ENCODE data around the gene PCDHGA4.
"Not testable (repeated sequence)": the region's sequence is repeated elsewhere in the genome, so short reads cannot be mapped to it uniquely, and the experiment has no call there.

The PCDHGA4 gene

DNA sequence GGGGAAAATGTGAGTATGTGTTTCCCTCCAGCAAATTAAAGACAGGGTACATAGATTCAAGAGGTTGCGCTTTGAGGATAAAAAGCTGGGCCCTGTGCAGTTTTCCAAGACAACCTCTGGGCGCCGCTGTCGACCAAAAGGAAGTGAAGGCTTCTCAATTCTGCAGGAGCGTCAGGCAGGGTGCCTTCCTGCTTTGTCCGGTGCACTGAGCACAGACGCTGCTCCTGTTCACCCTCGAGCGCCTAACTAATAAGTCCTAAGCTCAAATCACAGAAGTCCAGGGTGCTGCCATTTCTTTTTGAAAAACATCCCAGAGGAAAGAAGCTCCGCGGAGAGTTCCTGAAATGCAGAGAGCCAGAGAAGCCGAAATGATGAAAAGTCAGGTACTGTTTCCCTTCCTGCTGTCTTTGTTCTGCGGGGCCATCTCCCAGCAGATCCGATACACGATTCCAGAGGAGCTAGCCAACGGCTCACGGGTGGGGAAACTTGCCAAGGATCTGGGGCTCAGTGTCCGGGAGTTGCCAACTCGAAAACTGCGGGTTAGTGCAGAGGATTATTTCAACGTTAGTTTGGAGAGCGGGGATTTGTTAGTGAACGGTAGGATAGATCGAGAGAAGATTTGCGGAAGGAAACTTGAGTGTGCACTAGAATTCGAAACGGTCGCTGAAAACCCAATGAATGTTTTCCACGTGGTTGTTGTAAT, 4.8 kb upstream of the PCDHGA4 start, which contains the start of gene PCDHGB1:
TSS of gene PCDHGB1 (plus strand) at position 183 of the 703 bp plus-strand sequence. CDS start at position 345, 162 bp downstream.
- DNase-seq, result no peak

GRCh38 chr5:141351591-141351990, 3.2 kb upstream of the PCDHGA4 start:
- no peak for DNase-seq

- DNase-seq, result no peak
Observed at GRCh38 chr5:141355641-141356040, 820 bp downstream of the PCDHGA4 start.

- DNase-seq, result no peak
Observed at GRCh38 chr5:141356133-141356532, 1.3 kb downstream of the PCDHGA4 start.

GRCh38 chr5:141356950-141357349, 2.1 kb downstream of the PCDHGA4 start:
- no peak for DNase-seq

DNA sequence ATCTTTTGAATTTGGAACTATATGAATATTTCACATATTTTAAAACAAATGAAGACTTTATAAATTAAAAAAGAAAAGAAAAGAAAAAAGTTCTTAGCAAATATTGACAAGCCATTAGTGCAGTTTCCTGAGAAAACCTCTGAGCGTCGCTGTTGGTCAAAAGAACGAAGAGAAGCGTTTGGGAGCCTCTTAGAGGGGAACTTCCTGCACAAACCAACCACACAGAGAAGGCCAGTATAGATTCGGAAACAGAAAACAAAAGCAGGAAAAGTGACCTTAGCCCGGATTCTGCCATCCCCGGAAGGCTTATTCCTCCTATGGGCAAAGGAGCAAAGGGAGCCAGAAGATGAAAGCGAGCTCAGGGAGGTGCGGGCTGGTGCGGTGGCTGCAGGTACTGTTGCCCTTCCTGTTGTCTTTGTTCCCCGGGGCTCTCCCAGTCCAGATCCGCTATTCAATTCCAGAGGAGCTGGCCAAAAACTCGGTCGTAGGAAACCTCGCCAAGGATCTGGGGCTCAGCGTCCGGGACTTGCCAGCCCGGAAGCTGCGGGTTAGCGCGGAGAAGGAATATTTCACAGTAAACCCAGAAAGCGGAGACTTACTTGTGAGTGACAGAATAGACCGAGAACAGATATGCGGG, 5.1 kb downstream of the PCDHGA4 start, which contains the start of gene PCDHGB2:
TSS of gene PCDHGB2 (plus strand) at position 205 of the 637 bp plus-strand sequence. CDS start at position 347, 142 bp downstream.
- DNase-seq, result no peak

DNA sequence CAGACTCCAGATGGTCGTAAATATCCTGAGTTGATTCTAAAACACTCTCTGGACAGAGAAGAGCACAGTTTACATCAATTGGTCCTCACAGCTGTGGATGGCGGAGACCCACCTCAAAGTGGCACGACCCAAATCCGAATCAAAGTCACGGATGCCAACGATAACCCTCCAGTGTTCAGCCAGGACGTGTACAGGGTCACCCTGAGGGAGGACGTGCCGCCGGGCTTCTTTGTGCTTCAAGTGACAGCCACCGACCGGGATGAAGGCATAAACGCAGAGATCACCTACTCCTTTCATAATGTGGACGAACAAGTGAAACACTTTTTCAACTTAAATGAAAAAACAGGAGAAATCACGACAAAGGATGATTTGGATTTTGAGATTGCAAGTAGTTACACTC, 5.9 kb downstream of the PCDHGA4 start:
- DNase-seq, result no peak

DNA sequence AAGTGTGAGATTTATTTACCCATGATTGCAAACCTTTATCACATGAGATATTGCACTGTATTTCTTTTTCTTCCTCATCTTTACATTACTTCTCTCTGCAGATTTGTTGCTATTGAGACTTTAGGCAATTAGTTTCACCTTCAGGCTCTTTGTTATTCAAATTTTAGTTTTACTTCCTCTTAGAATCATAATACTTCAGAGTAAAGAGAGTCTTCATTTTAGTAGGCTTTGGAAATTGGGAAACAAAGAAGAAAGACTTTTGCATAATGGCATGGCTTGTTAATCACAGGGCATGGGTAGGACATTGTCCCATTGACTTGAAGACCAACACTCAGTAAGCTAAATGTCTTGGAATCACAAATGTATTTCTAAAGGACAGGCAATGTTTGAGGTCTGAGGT, 7.9 kb downstream of the PCDHGA4 start:
- DNase-seq, result no peak

DNA sequence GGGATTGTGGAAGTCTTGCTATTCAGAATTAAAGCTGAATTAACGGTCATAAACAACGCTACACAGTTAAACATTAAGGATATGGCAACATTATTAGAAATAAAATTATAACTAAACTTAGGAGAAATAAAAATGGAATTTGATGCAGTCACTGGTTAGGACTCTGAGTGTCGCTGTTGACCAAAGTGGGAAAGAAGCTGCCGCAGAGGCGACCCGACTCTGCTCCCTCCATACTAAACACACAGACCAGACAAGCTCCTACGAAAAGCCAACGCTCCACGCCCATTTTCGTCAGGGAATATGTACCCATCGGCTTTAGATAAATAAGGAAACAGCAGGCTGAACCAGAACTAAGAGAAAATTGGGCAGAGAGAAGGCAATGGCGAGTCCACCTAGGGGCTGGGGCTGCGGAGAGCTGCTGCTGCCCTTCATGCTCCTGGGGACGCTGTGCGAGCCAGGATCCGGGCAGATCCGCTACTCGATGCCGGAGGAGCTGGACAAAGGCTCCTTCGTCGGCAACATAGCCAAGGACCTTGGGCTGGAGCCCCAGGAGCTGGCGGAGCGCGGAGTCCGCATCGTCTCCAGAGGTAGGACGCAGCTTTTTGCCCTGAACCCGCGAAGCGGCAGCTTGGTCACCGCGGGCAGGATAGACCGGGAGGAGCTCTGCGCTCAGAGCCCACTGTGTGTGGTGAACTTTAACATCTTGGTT, 9.3 kb downstream of the PCDHGA4 start, which contains the start of gene PCDHGA5:
TSS of gene PCDHGA5 (plus strand) at position 211 of the 709 bp plus-strand sequence. CDS start at position 380, 169 bp downstream.
- DNase-seq, result no peak

- DNase-seq, result no peak
Observed at GRCh38 chr5:141366016-141366896, 11.4 kb downstream of the PCDHGA4 start.

GRCh38 chr5:141369994-141370848, 15.4 kb downstream of the PCDHGA4 start, which contains the start of gene PCDHGB3:
TSS of gene PCDHGB3 (plus strand) at chr5:141370242. CDS start at chr5:141370395, 153 bp downstream.
- peak; percentile 7 to 14 for DNase-seq

- DNase-seq, result no peak
Observed at GRCh38 chr5:141371572-141372475, 17.0 kb downstream of the PCDHGA4 start.

DNA sequence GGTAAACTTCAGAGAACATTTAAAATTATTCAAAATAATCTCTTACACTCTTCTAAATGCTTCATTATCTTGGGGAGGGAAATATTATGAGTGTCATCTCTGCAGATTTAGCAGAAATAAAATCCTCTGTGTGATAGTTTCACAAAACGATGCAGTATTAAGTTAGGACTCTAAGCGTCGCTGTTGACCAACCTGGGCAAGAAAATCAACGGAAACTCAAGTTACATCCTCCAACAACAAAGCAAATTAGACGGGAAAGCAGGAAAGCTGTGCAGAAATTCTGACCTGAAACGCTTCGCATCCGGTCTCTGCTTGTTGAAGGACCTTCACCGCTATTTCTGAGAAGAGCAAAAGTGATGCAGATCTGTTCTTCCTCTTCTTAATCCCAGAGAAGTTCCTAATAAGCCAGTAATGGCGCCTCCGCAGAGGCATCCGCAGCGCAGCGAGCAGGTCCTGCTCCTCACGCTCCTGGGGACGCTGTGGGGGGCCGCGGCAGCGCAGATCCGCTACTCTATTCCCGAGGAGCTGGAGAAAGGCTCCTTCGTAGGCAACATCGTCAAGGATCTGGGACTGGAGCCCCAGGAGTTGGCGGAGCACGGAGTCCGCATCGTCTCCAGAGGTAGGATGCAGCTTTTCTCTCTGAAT, 19.0 kb downstream of the PCDHGA4 start, which contains the start of gene PCDHGA6:
TSS of gene PCDHGA6 (plus strand) at position 219 of the 645 bp plus-strand sequence. CDS start at position 412, 193 bp downstream.
- no peak for DNase-seq

- no peak for DNase-seq
Observed at GRCh38 chr5:141374627-141375026, 19.8 kb downstream of the PCDHGA4 start.

DNA sequence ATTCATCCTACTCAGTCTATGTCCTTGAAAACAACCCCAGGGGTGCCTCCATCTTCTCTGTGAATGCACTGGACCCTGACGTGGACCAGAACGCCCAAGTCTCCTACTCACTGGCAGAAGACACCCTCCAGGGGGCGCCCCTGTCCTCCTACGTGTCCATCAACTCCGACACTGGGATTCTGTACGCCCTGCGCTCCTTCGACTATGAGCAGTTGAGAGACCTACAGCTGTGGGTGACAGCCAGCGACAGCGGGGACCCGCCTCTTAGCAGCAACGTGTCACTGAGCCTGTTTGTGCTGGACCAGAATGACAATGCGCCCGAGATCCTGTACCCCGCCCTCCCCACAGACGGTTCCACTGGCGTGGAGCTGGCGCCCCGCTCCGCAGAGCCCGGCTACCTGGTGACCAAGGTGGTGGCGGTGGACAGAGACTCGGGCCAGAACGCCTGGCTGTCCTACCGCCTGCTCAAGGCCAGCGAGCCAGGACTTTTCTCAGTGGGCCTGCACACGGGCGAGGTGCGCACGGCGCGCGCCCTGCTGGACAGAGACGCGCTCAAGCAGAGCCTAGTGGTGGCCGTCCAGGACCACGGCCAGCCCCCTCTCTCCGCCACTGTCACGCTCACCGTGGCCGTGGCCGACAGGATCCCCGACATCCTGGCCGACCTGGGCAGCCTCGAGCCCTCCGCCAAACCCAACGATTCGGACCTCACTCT, 20.8 kb downstream of the PCDHGA4 start:
- not testable (repeated sequence) for DNase-seq

GRCh38 chr5:141382469-141383294, 27.9 kb downstream of the PCDHGA4 start, which contains the start of gene PCDHGA7:
TSS of gene PCDHGA7 (plus strand) at chr5:141382742. CDS start at chr5:141382900, 158 bp downstream.
- DNase-seq, result no peak

DNA sequence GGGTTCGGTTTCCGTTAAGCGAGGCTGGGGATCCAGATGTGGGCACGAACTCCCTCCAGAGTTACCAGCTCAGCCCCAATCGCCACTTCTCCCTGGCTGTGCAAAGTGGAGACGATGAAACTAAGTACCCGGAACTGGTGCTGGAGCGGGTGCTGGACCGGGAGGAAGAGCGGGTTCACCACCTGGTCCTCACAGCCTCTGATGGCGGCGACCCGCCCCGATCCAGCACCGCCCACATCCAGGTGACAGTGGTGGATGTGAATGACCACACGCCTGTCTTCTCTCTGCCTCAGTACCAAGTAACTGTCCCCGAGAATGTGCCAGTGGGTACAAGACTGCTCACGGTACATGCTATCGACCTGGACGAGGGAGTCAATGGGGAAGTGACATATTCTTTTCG, 28.5 kb downstream of the PCDHGA4 start:
- DNase-seq, result no peak

All from activated CD4-positive, alpha-beta T cell treated with anti-CD3 and anti-CD28 coated beads for 4 hours (primary cell).